Testis (tissue), 3 donors: Measurements from ENCODE around the gene PLEKHM3. TPM values are rescaled to one million over a fixed set of nuclear protein-coding genes. Genes with fewer than 3 reads are reported as not detected.
"Not testable (repeated sequence)": the region's sequence is repeated elsewhere in the genome, so short reads cannot be mapped to it uniquely, and the experiment has no call there.

Experiments used
- DNase-seq: peaks from one replicate; pipeline ENCODE4 v3.0.0-alpha.2; 2019
- H3K27ac ChIP-seq, 2 donors: fragments of 200-600 bp; sonication (generic); one replicate each; pipeline ENCODE4 v1.5.1; 2019
- H3K27me3 ChIP-seq: fragments of 200-600 bp; sonication (generic); one replicate; pipeline ENCODE4 v1.5.1; 2019
- H3K36me3 ChIP-seq: fragments of 200-600 bp; sonication (generic); one replicate; pipeline ENCODE4 v1.5.1; 2017; ENCODE audit warnings: low read depth; ENCODE audit errors: missing control alignments
- H3K4me1 ChIP-seq: fragments of 200-600 bp; sonication (generic); one replicate; pipeline ENCODE4 v1.5.1; 2019
- H3K4me3 ChIP-seq, 2 donors: fragments of 200-600 bp; sonication (generic); one replicate each; pipeline ENCODE4 v1.5.1; 2017 to 2019
- H3K9me3 ChIP-seq: fragments of 200-600 bp; sonication (generic); one replicate; pipeline ENCODE4 v1.5.1; 2017
- POLR2A ChIP-seq: fragments of 450-650 bp; IDR thresholded peaks from one replicate; pipeline ENCODE4 v1.6.1; 2017; ENCODE audit warnings: antibody characterized with exemption, mild to moderate bottlenecking, moderate library complexity
- WGBS, 2 donors: methylation state at CpG; one replicate each; pipeline ENCODE4 v1.1.5; 2018; 5-methylcytosine and 5-hydroxymethylcytosine counted together
- intact Hi-C: fragments of 100-400 bp; cut with DNase I; formaldehyde crosslinking; loops from one replicate; pipeline ENCODE4 v1.15.1; 2023; ENCODE audit warnings: low total_unique reads
- polyA plus RNA-seq: library from polyadenylated mRNA; stranded (reverse); fragments of 350-450 nt; fragmentation: Illumina TruSeq; extraction: RNeasy Lipid Tissue Mini Kit (QIAGEN cat#74804); gene quantifications from one replicate; pipeline ENCODE4 v1.2.3, GENCODE V29; 2014; ENCODE audit warnings: low read depth, low replicate concordance; ENCODE audit not compliant: insufficient read depth
- total RNA-seq, 2 donors: library from RNA; depleted of rRNA; stranded (reverse); fragments of >200 nt; gene quantifications; one replicate each; pipeline ENCODE4 v1.2.3, GENCODE V29; 2016
- TF ChIP-seq, protein P1 (sequence below), 3 experiments: fragments of 450-650 bp in 2 of 3; fragments of 200-600 bp in 1 of 3; sonication (generic) in 1 of 3; IDR thresholded peaks; one replicate each; pipeline ENCODE4 v1.5.1; 2016 to 2019; ENCODE audit warnings: antibody characterized with exemption in 3 of 3, mild to moderate bottlenecking in 2 of 3, moderate library complexity in 1 of 3

Gene PLEKHM3
- total and polyA plus RNA-seq, 3 donors from 2014 or later, result 12.5 to 24.6 (median 21.9) TPM

DNA sequence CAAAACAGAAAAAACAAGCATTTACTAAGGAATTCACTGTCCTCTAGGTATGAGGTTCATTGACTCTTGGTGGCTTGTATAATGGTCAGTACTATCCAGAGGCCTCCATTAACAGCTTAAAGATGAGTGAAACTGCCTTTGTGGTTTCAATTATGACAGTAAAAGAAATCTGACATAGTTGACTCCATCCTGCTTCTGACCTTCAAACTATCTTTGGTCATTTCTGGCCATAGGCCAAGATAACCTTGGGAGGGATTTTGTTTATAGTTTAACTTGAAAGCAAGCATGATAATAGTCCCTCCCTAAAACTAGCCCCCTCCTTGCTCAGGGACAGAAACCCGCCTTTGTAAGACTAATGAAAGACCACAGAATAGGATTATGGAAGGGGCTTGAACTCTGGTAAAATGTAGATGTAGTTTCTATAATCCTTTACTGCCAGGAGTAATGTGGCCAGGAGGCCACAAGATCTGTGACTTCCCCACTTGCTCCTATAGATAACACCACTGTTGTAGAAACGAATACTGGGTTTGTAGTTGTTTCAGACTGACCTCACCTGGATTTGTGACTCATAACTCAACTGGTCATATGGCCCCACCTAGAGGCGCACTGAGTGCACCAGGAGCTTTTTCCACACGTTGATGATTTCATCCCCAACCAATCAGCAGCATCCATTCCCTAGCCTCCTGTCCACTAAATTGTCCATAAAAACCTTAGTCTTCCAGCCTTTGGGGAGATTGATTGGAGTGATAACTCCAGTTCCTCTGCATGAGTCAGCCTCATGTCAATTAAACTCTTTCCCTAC, 8.6 kb upstream of the PLEKHM3 start:
- Histone ChIP-seq H3K36me3 (no peaks in the 10 kb centered on the region), H3K27me3 (no peaks in the 10 kb centered on the region), H3K4me3 (no peak overlapping the region), H3K9me3 (no peaks in the 10 kb centered on the region), H3K4me1 (no peaks in the 10 kb centered on the region), H3K27ac (no peak overlapping the region)
- no peak for TF ChIP-seq POLR2A
- TF ChIP-seq, protein P1, sequence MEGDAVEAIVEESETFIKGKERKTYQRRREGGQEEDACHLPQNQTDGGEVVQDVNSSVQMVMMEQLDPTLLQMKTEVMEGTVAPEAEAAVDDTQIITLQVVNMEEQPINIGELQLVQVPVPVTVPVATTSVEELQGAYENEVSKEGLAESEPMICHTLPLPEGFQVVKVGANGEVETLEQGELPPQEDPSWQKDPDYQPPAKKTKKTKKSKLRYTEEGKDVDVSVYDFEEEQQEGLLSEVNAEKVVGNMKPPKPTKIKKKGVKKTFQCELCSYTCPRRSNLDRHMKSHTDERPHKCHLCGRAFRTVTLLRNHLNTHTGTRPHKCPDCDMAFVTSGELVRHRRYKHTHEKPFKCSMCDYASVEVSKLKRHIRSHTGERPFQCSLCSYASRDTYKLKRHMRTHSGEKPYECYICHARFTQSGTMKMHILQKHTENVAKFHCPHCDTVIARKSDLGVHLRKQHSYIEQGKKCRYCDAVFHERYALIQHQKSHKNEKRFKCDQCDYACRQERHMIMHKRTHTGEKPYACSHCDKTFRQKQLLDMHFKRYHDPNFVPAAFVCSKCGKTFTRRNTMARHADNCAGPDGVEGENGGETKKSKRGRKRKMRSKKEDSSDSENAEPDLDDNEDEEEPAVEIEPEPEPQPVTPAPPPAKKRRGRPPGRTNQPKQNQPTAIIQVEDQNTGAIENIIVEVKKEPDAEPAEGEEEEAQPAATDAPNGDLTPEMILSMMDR (IDR thresholded peaks at IDR 0.05), result peak in 2 of 3 experiments; percentile 16 to 18
- DNase-seq, result peak; percentile 69
- intact Hi-C loops, result no loop called here
- 49 to 65% methylated on average over 4 of the region's 4 CpGs for WGBS, 2 donors

DNA sequence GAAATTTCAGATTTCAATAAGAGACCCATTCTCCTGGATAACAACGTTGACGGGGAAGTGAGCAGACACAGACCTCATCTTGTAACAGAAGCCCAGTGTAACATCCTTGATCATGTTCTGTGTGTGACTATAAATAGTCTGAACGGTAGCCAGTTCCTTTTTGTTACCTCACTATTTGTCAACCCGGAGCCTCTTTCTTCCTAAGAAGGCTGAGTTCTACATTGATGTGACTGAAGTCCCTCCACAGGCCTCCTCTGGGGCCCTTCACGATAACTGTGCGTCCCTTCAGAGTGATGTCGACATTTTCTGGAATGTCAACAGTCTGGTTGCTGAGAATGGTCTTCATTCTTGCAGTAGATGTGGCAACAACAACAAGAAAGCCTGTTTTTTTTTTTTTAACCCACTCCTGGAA, 6.3 kb upstream of the PLEKHM3 start:
- no peak overlapping the region for H3K27ac ChIP-seq
- WGBS, 2 donors, result 69 to 75% methylated on average over 7 of the region's 7 CpGs
- DNase-seq, result no peak
- H3K4me3 ChIP-seq, result no peak overlapping the region
- no peaks in the 10 kb centered on the region for H3K27me3 ChIP-seq
- no peaks in the 10 kb centered on the region for H3K4me1 ChIP-seq
- intact Hi-C loops, result no loop called here
- no peaks in the 10 kb centered on the region for H3K9me3 ChIP-seq
- no peaks in the 10 kb centered on the region for H3K36me3 ChIP-seq
- TF ChIP-seq, protein P1 (IDR thresholded peaks at IDR 0.05), result no peak
- TF ChIP-seq POLR2A, result no peak

DNA sequence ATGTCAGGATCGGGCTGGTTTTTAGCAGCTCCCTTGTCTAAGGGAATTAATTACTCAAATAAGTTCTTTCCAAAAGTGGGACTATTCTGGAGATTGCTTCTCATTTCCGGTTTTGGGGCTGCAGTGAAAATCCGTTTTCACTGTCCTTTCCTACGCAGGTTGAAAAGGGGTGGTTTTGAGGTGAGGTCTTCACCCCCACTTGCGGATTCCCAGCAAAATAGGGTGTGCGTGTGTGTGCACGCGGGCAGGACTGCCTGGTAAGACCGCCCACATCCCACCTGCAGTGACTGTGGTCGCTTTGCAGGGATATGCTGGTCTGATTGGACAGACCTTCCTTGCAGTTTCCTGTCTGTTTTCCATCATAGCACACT, 472 bp upstream of the PLEKHM3 start:
- peak overlapping the region; percentile 73 to 74 for H3K4me3 ChIP-seq
- intact Hi-C loops, result no loop called here
- TF ChIP-seq POLR2A, result no peak
- TF ChIP-seq, protein P1 (IDR thresholded peaks at IDR 0.05), result no peak
- peak overlapping the region; percentile 52 to 79 for H3K27ac ChIP-seq
- no peaks in the 10 kb centered on the region for H3K36me3 ChIP-seq
- WGBS, 2 donors, result 31 to 48% methylated on average over 9 to 10 of the region's 10 CpGs
- peaks cover 5% of the 10 kb centered on the region for H3K4me1 ChIP-seq
- no peaks in the 10 kb centered on the region for H3K9me3 ChIP-seq
- peak; percentile 23 for DNase-seq
- H3K27me3 ChIP-seq, result no peaks in the 10 kb centered on the region

DNA sequence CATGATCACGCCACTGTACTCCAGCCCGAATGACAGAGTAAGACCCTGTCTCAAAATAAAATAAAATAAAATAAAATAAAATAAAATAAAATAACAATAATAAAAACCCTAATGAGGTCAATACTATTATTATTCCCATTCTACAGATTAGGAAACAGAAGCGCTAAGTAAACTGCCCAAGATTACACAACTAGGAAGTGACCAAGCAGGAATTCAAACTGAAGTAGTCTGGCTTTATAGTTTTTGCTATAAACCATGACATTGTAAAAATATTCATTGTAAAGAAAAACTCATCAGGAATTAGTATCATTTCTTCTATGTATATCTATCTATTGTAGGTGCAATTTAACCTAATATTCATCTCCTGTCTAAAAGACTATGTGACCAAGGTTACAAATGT, 1.2 kb downstream of the PLEKHM3 start:
- no peak for DNase-seq
- intact Hi-C loops, result no loop called here
- H3K27me3 ChIP-seq, result no peaks in the 10 kb centered on the region
- no peaks in the 10 kb centered on the region for H3K9me3 ChIP-seq
- H3K36me3 ChIP-seq, result no peaks in the 10 kb centered on the region
- H3K4me3 ChIP-seq, result no peak overlapping the region
- peaks cover 5% of the 10 kb centered on the region for H3K4me1 ChIP-seq
- TF ChIP-seq POLR2A, result no peak
- TF ChIP-seq, protein P1 (IDR thresholded peaks at IDR 0.05), result no peak
- 83 to 95% methylated on average over 3 of the region's 3 CpGs for WGBS, 2 donors
- H3K27ac ChIP-seq, result no peak overlapping the region

DNA sequence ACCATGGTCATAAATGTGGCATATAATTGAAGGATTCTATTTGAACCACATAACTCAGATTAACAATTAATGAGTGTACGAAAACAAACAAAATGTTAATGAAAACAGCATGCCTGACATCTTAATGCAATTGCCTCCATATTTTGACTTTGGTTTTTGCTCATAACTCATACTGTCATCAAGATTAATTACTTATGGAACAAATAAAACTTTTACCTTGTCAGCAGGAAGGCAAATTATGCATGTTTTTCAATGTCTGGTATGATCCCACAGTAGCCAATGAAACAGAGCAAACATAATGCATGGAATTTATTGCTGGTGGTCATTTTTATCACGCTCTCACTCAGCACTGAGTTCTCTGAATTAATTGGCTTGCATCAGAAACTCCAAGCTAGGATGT, 5.1 kb downstream of the PLEKHM3 start:
- DNase-seq, result no peak
- Histone ChIP-seq H3K4me1 (peaks cover 5% of the 10 kb centered on the region), H3K9me3 (no peaks in the 10 kb centered on the region), H3K4me3 (no peak overlapping the region), H3K27ac (no peak overlapping the region), H3K36me3 (no peaks in the 10 kb centered on the region), H3K27me3 (no peaks in the 10 kb centered on the region)
- TF ChIP-seq POLR2A, result no peak
- TF ChIP-seq, protein P1 (IDR thresholded peaks at IDR 0.05), result no peak
- intact Hi-C loops, result no loop called here
- WGBS, 2 donors, result 84 to 89% methylated on average over 2 of the region's 2 CpGs

DNA sequence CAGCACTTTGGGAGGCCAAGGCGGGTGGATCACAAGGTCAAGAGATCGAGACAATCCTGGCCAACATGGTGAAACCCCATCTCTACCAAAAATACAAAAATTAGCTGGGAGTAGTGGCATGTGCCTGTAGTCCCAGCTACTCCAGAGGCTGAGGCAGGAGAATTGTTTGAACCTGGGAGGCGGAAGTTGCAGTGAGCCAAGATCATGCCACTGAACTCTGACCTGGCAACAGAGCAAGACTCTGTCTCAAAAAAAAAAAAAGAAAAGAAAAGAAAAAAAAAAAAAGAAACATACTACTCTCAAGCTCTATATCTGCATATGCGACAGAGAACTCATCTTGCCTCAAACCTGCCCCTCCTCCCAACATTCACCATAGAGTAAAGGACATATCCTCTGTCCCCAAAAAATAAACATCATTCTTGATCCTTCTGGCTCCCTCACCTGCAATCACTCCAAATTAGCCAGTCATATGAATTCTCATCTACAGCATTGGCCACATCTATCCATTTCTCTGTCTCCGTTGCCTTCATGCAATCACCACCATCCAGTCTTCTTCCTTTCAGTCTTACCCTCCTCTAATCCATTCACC, 7.1 kb downstream of the PLEKHM3 start:
- intact Hi-C loops, H3K9me3 ChIP-seq, H3K4me1 ChIP-seq, H3K36me3 ChIP-seq, H3K27ac ChIP-seq, H3K4me3 ChIP-seq, DNase-seq, H3K27me3 ChIP-seq: not testable (repeated sequence)
- 91 to 94% methylated on average over 5 of the region's 5 CpGs for WGBS, 2 donors
